GM18873 (cell line): Measurements from ENCODE around the gene SLC35D2.
"Not testable (repeated sequence)": the region's sequence is repeated elsewhere in the genome, so short reads cannot be mapped to it uniquely, and the experiment has no call there.

Experiments used
- ATAC-seq: cut with Tn5 transposase; IDR thresholded peaks from one replicate; pipeline ENCODE4 v1.9.1; 2021; ENCODE audit warnings: mild to moderate bottlenecking, moderate library complexity, moderate number of reproducible peaks; ENCODE audit not compliant: unreplicated experiment, low FRiP score

SLC35D2 gene

DNA sequence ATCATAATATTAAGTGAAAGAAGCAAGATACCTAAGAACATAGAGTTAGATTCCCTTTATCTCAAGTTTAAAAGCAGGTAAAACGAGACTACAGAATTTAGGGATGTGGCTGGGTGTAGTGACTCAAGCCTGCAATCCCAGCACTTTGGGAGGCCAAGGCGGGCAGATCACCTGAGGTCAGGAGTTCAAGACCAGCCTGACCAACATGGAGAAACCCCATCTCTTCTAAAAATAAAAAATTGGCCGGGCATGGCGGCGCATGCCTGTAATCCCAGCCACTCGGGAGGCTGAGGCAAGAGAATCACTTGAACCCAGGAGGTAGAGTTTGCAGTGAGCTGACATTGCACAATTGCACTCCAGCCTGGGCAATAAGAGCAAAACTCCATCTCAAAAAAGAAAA, 21.4 kb downstream of the SLC35D2 start:
- not testable (repeated sequence) for ATAC-seq

DNA sequence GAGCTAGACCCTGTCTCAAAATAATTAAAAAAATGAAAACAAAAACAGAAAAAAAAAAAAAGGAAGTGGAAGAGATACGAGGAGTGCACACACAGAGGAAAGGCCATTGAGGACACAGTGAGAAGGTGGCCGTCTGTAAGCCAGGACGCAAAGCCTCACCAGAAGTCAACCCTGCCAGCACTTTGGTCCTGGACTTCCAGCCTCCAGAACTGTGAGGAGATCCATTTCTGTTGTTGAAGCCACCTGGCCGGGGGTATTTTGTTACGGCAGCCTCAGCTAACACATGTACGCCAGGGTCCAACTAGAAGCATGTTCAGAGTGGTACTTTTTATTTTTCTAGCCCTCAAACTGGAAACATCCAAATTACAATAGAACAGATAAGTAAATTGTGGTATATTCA, 21.8 kb downstream of the SLC35D2 start:
- no peak for ATAC-seq

DNA sequence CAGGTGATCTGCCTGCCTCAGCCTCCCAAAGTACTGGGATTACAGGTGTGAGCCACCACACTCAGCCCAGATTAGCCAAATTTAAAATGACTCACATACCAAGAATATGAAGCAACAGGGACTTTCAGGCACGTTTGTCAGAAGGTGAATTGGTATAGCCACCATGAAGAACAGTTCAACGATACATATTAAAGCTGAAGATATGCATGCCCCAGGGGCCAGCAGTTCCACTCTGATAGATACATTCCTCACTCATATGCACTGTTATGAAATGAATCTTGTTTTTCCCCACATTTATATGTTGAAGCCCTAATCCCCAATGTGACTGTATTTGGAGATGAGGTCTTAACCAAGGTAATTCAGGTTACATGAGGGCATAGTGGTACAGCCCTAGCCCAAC, 22.5 kb downstream of the SLC35D2 start:
- no peak for ATAC-seq

DNA sequence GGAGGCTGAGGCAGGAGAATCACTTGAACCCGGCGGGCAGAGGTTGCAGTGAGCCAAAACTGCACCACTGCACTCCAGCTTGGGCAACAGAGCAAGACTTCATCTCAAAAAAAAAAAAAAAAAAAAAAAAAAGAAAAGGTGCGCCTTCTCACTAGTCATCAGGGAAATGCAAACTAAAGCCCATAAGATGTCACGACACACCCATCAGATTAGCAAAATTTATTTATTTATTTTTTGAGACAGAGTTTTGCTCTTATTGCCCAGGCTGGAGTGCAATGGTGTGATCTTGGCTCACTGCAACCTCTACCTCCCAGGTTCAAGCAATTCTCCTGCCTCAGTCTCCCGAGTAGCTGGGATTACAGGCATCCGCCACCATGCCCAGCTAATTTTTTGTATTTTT, 23.0 kb downstream of the SLC35D2 start:
- not testable (repeated sequence) for ATAC-seq

DNA sequence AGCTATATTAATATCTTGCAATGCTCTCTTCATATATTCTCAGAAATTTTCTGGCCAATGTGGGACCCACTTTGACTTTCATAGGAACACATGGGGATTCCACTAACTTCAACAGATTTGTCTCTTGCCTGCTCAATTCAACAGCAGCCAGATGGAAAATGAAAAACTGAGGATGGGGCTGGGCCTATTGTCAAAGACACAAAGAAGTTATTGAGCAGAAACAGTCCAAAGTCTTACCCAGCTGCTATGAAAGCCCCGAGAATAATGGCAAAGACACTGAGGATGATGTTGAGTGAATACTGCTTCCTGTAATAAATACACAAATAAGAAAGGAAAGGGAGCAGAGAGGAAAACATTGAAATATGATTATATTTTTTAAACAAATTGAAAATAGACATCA, 32.6 kb downstream of the SLC35D2 start:
- no peak for ATAC-seq

DNA sequence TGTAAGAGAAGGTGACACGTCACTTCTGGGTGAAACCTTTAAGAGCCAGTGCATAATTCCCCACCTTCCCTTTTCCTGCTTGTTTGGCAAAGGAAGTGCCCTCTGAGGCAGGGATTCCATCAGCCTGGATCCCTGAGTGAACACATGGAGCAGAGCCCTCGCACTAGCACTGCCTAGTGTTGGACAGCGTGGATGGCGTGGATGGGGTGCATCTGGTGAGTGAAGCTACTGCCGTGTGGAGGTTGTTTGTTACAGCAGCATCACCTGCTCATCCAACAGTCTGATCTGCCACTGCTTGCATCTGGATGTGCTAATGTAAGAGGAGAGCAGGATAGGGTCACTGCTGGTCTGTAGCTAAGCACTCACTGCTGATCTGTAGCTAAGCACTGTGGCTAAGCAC, 35.2 kb downstream of the SLC35D2 start:
- no peak for ATAC-seq

DNA sequence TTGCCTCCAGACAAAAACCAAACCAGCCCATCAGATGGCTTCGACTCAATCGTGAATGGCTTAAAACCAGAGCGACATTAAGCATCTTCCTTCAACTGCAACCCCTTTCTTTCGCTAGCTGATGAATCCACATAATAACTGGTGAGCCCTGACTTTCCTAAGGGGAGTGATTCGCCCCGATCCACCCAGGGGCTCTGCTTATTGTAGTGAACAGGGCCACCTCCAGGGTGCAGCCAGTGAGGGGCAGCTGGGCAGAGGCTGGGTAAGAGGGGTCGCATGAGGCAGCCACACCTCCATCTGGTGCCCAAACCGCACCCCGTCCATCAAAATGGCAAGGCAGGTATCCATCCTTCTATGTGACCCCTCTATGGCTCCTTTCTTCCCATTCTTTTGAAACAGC, 38.0 kb downstream of the SLC35D2 start:
- no peak for ATAC-seq

DNA sequence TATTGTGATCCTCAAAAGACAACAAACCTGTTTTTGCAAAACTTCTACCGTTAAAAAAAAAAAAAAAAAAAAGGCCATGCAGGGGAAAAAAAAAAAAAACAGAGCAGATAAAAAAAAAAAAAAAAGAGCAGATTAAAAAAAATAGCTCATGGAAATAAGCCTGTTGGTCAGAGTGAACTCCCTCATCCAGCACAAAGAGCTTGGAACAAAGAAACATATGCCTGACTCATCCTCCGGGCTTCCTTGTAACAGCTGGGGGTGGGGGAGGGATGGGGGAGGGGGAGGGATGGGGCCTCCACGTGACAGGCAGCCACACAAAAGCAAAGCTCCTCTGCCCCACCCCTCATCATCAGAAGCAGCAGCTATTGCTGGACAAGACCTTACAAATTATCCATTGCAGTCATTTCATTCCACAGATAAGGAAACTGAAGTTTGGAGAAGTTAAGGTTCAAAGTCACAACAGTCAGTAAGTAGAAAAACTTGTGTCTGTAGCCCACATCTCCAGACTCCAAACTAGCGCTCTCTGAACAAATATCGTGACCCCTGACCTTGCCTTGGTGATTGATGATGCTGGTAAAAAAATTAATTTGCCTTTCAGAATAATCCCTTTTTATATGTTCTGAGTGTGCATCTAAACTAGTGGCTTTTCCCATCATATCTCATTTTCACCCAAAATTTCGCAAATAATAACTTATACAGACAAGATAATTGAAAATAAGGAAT, 38.9 kb downstream of the SLC35D2 start:
- no peak for ATAC-seq

DNA sequence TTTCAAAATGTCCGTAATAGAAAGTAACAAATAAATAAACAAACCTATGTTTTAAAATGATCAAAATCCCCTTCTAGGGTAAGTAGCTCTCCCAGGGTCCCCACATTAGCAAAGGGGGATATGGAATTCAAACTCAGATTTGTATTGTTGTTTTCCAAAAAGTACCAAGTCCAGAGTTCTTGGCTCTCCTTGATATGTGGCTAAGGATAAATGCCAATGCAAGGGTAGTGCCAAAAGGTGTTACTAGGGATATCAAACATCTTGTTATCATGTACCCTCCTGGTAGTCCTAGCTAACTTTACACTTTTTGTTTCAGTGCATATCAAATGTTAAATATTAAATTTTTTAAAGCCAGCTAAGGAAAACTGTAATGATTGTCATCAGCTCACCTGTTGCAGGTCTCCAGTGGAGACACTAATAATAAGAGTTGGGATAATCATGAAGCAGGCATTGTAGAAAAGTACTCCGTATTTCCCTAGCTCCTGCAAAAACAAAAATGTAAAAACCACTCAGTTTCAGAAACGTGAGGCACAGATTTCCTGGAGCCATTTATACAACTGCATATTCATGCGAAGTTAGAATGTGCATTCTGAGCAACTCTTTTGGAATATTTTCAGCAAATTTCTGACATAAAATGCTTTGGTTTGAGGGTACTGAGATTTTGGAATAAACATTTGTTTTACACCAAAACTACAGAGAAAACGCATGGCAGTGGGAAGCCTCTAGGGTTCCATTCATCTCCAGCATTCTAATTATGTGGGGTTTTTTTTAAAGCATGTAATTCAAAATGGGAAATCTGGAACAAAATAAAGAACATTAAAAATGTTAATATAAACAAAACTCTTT, 39.8 kb downstream of the SLC35D2 start:
- ATAC-seq = no peak

DNA sequence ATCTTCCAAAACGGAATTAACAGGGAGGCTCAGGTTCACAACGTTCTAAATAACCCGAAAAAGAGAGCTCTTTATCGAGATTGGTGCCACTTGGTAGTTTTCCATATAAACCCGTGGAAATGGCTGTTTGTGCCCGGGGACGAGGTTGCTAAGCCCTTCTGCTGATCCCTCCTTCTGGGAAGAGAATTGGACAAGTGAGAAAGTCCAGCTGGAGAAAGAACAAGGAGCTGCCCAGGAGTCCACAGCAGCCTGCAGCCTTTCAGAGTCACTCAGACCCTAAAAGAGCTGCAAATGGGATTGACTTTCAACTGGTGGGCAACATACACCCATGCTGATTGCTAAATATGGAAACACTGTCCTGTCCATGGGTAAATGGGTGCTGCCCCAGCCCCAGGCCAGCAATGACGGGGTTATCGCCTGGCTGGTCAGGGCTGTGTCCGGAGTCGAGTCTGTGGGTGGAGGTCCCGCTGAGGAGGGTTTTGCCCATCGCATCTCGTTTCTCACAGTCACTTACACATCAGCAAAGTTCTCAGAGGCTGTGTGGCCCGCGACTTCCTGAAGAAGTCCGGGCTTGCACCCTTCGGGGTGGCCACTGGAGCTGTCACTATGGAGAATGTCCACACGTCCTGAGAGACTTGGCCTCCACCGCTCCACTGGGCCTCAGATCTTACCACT, 40.8 kb downstream of the SLC35D2 start:
- no peak for ATAC-seq

DNA sequence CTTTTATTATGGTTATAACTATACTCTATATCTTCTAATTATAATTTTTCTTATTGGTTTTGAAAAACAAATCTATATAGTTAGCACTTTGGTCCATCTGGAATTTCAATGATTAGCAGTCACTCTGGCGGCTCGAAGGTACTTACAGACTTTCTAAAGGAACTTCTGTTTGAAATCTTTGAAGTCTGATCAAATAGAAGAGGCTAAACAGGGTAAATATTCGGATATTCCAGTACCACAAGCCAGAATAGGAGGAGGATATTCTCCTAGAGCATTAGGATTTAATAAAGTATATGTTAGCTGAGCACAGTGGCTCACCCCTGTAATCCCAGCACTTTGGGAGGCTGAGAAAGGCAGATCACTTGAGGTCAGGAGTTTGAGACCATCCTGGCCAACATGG, 42.8 kb downstream of the SLC35D2 start:
- ATAC-seq = no peak

DNA sequence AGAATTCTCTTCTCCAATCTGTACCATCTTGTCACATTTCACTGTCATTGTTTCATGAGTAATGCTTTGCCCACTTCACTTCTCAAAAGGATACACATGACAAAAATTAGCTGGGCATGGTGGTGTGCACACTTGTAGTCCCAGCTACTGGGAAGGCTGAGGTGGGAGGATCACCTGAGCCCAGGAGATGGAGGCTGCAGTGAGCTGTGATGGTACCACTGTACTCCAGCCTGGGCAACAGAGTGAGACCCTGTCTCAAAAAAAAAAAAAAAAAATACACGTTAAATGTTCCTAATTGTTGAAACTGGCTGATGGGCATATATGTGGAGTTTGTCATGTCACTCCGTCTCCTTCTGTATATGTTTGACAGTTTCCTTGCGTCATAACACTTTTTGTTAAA, 45.2 kb downstream of the SLC35D2 start:
- ATAC-seq = no peak

DNA sequence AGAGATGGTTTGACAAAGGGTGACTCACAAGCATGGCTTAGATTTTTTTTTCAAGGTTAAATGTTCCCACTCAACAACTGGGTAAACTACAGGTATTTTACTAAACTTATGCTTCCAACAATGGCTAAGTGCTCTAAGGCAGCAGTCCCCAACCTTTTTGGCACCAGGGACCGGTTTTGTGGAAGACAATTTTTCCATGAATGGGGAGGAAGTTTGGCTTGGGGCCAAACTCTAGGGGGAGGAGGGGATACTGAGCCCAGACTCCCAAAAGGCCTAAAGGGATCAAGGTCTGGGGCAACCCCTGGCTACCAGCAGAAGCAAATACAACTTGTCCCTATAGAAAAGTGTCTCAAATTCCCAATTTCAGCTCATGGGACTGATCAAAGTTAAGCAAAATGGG, 49.6 kb downstream of the SLC35D2 start:
- no peak for ATAC-seq

DNA sequence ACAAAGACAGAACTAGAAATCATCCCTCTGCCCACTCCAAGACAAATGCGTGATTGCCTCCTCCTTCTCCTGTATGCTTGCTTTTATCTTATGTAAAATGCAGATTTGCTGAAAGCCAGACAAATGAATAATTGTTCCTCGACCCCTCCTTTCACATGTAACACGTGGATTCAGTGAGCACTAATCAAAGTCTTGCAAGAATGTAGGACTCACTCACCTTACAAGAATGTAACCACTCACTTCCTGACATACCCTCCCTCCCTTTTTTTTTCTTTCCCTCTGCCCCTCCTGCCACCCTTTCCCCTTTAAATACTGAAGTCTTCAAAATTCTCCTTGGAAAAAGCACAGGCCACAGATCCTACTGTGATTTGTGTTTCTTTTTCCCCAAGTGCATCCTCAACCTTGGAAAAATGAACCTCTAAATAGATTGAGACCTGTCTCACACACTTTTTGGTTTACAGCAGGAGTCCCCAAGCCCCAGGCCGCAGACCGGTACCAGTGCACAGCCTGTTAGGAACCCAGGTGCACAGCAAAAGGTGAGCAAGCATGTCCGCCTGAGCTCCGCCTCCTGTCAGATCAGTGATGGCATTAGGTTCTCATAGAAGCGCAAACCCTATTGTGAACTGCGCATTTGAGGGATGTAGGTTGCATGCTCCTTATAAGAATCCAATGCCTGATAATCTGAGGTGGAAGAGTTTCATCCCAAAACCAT, 52.1 kb downstream of the SLC35D2 start:
- no peak for ATAC-seq

DNA sequence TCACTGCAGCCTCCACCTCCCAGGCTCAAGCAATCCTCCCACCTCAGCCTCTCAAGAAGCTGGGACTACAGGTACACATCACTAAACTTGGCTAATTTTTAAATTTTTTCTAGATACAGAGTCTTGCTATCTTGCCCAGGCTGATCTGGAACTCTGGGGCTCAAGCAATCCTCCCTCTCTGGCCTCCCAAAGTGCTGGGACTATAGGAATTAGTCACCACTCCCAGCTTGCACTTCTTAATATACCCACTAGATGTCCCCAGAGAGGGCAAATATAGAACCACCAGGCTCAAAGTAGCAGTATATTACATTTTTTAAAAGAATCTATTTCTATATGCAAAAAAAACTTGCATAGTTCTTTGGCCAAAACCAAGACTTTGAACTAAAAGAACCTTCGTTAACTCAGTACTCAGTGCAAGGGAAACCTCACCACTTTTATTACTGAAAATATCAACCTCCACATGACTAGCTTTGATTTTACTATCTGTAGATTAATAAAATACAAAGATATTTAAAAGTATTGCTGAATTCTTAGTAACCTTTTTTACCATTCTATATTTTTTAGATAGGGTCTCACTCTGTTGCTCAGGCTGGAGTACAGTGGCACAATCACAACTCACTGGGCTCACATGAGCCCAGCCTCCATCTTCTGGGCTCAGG, 55.7 kb downstream of the SLC35D2 start:
- no peak for ATAC-seq

DNA sequence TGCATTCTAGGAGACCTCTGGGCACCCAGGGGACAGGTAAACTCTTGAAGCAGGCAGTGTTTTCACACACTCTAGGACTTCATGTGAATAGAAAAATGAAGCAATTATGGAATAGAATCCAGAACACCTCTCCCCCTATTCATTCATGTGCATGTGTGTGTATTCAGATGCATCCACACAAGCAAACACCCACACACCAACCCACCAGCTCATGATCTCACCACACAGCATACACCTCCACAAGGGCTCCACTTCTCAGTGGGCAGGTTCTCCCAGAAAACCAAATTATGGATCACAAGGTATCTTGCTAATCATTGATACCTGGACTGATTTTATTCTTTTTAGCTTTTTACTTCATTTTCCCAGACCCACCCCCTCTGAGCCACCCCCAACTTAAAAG, 60.3 kb downstream of the SLC35D2 start:
- ATAC-seq = no peak

DNA sequence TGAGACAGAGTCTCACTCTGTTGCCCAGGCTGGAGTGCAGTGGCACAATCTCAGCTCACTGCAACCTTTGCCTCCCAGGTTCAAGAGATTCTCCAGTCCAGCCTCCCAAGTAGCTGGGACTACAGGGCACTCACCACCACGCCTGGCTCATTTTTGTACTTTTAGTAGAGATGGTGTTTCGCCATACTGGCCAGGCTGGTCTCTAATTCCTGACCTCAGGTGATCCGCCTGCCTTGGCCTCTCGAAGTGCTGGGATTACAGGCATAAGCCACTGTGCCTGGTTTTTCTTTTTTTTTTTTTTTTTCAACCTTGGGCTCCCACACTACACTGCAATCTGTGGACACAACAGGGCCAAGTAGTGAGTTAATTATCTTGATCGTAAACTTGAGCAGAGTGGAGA, 60.8 kb downstream of the SLC35D2 start:
- ATAC-seq = not testable (repeated sequence)

DNA sequence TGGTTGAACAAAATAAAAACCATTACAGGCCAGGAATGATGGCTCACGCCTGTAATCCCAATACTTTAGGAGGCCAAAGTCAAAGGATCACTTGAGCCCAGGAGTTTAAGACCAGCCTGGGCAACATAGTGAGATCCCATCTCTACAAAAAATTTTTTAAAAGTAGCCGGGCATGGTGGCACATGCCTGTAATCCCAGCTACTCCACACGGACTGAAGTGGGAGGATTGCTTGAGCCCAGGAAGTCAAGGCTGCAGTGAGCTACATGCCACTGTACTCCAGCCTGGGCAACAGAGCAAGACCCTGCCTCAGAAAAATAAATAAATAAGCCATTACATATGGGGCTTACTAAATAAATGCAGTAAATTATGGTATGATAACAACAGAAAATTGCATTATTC, 61.3 kb downstream of the SLC35D2 start:
- not testable (repeated sequence) for ATAC-seq

DNA sequence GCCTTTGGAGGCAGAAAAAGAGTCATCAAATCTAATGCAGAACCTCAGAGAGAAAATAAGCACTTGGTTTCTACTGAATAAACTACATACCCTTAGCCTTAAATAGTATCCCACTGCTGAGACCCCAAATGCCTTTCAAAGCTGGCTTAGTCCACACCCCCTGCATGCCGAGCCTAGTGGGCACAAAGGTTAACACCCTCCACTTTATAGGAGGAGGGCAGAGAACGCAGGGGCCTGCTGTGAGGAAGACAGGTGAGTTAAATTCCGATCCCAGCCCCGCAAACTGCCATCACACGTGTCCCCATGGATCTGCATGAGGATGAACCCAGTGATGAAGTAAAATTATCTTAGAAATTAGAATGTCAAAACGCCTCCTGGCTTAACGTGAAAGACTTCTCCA, 62.0 kb downstream of the SLC35D2 start:
- ATAC-seq = no peak

DNA sequence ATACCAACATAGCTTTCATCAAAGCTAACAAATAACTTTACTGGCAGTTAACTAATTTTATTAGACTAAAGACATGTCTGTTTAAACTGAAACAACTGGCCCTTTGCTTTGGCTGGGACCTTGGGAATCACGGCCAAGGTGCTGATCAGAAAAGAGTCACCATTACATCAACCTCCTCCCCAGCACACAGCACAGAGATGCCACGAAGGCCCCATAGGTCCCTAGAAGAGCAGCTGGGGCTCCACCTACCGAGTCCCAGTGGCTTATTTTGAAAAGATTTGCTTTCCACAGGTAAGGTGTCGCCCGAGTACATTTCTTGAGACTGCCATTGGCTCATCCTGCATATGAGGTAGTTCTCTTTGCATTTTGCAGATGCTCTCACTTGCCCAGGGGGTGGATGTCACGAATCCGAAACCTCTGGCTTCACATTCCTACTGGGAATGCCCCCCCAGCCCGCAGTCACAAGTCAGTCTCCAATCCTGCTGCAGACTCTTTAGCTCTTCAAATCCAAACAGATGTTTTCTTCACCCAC, 62.7 kb downstream of the SLC35D2 start:
- ATAC-seq = no peak
